Stimulated activated CD8-positive, alpha-beta memory T cell treated with anti-CD3 and anti-CD28 coated beads, Interleukin-12 subunit alpha, Interleukin-12 subunit beta, amount 100 ng/mL, for 4 hours (primary cell): ENCODE data around the gene MAGI2.

Source experiments
- DNase-seq: peaks from one replicate; pipeline ENCODE4 v3.0.0-alpha.2; 2020; ENCODE audit warnings: low read depth

MAGI2 gene

GRCh38 chr7:78718212-78718611 lies 735.3 kb downstream of the MAGI2 start:
- no peak for DNase-seq

- no peak for DNase-seq
Observed at GRCh38 chr7:78716876-78717275, 736.6 kb downstream of the MAGI2 start.

GRCh38 chr7:78714356-78714755 lies 739.1 kb downstream of the MAGI2 start:
- no peak for DNase-seq

GRCh38 chr7:78712111-78712510 lies 741.4 kb downstream of the MAGI2 start:
- DNase-seq: no peak

- DNase-seq: no peak
Observed at GRCh38 chr7:78709658-78710057, 743.8 kb downstream of the MAGI2 start.

- no peak for DNase-seq
Observed at GRCh38 chr7:78704504-78704903, 749.0 kb downstream of the MAGI2 start.

- DNase-seq: no peak
Observed at GRCh38 chr7:78703391-78703790, 750.1 kb downstream of the MAGI2 start.

- DNase-seq: no peak
Observed at GRCh38 chr7:78702770-78703169, 750.7 kb downstream of the MAGI2 start.

- no peak for DNase-seq
Observed at GRCh38 chr7:78695826-78696225, 757.6 kb downstream of the MAGI2 start.

GRCh38 chr7:78691584-78691983 lies 761.9 kb downstream of the MAGI2 start:
- DNase-seq: no peak

- no peak for DNase-seq
Observed at GRCh38 chr7:78690174-78690573, 763.3 kb downstream of the MAGI2 start.

GRCh38 chr7:78688376-78688775 lies 765.1 kb downstream of the MAGI2 start:
- no peak for DNase-seq

GRCh38 chr7:78686189-78686588 lies 767.3 kb downstream of the MAGI2 start:
- DNase-seq: no peak

GRCh38 chr7:78684201-78684600 lies 769.3 kb downstream of the MAGI2 start:
- DNase-seq: no peak

GRCh38 chr7:78683566-78683965 lies 769.9 kb downstream of the MAGI2 start:
- no peak for DNase-seq

GRCh38 chr7:78679112-78679876 lies 774.2 kb downstream of the MAGI2 start:
- DNase-seq: no peak

GRCh38 chr7:78677391-78677790 lies 776.1 kb downstream of the MAGI2 start:
- DNase-seq: no peak

- no peak for DNase-seq
Observed at GRCh38 chr7:78675511-78675910, 778.0 kb downstream of the MAGI2 start.

GRCh38 chr7:78673272-78673671 lies 780.2 kb downstream of the MAGI2 start:
- DNase-seq: no peak

GRCh38 chr7:78662939-78663338 lies 790.5 kb downstream of the MAGI2 start:
- DNase-seq: no peak

- no peak for DNase-seq
Observed at GRCh38 chr7:78649976-78650375, 803.5 kb downstream of the MAGI2 start.

- no peak for DNase-seq
Observed at GRCh38 chr7:78649236-78649635, 804.2 kb downstream of the MAGI2 start.

- no peak for DNase-seq
Observed at GRCh38 chr7:78642751-78643150, 810.7 kb downstream of the MAGI2 start.

- DNase-seq: no peak
Observed at GRCh38 chr7:78638364-78638763, 815.1 kb downstream of the MAGI2 start.
